SKM-1 (cell line): ENCODE data around the gene TM4SF5.
A peak's percentile ranks its signal among the peaks of the same experiment; 100 is the strongest.

Experiments
- DNase-seq: peaks from one replicate; lab custom pipeline; 2025; ENCODE audit not compliant: unreplicated experiment; lab: John Stamatoyannopoulos, UW

The TM4SF5 gene

GRCh38 chr17:4744999-4745969 is 26.4 kb upstream of the TM4SF5 start:
- DNase-seq: no peak

- no peak for DNase-seq
Measured at GRCh38 chr17:4747847-4748246, 23.8 kb upstream of the TM4SF5 start.

DNA sequence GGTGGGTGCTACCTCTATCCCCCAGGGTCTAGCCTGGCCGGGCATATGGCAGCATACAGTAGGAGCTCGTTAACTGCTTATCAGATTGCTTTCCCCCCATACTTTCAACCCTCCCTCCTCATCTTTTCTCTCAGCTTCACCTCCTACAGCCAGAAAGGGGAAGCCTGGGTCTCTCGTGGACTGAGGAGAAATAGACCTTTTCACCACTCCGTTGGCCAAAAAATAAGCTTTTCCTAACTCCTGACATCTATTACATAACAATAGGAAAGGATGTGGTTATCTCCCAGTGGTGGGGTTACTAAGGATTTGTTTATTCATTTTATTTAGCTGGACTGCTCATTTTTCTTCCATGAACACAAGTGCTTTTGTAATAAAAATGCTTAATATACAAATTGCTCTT is 23.0 kb upstream of the TM4SF5 start:
- DNase-seq: no peak

GRCh38 chr17:4750606-4751005 is 21.1 kb upstream of the TM4SF5 start:
- DNase-seq: no peak

GRCh38 chr17:4751932-4752331 is 19.8 kb upstream of the TM4SF5 start:
- no peak for DNase-seq

GRCh38 chr17:4753392-4753791 is 18.3 kb upstream of the TM4SF5 start:
- DNase-seq: no peak

DNA sequence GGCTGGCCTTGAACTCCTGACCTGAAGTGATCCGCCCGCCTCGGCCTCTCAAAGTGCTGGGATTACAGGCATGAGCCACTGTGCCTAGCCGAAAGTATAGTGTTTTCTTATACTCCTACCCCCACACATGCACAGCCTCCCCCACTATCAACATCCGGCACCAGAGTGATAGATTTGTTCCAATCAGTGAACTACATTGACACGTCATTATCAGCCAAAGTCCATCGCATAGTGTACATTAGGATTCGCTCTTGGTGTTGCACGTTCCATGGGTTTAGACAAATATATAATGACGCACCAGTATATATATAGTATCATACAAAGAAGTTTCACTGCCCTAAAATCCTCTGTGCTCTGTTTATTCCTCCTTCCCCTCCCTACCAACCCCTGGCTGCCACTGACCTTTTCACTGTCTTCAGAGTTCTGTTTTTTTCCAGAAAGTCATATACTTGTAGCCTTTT is 11.9 kb upstream of the TM4SF5 start:
- DNase-seq: no peak

GRCh38 chr17:4764595-4764994 is 7.1 kb upstream of the TM4SF5 start:
- peak; percentile 39 for DNase-seq

DNA sequence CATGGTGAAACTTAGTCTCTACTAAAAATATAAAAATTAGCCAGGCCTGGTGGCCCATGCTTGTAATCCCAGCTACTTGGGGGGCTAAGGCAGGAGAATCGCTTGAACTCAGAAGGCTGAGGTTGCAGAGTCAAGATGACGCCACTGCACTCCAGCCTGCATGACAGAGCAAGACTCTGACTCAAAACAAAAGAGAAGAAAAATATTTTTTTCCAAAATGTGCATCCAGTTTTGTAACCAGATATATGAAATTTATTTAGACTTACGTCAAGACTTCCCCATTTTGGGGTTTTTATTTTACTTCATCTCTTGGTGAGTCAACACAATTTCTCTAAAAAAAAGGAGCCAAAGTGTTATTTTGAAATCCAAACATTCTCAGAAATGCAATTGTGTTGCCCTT is 5.5 kb upstream of the TM4SF5 start:
- DNase-seq: no peak

GRCh38 chr17:4766723-4767122 is 5.0 kb upstream of the TM4SF5 start:
- no peak for DNase-seq

GRCh38 chr17:4768298-4768697 is 3.4 kb upstream of the TM4SF5 start:
- DNase-seq: no peak

DNA sequence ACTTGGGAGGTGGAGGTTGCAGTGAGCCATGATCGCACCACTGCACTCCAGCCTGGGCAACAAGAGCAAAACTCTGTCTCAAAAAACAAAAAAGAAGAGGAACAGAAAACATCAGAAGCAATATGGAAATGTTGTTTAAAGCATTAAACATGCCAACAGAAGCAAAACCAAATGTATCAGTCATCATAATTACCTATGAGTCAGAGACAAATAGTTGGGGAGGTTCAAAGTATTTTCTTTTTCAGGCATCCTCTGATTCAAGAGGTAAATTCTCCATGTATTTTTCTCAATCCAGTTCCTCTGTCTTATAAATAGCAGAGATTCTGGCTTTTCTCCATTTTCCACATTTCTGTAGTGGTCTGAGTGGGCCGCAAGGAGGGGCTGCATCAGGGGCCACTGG is 2.1 kb upstream of the TM4SF5 start:
- DNase-seq: no peak

GRCh38 chr17:4772235-4772613 is 538 bp downstream of the TM4SF5 start:
- no peak for DNase-seq

- no peak for DNase-seq
Measured at GRCh38 chr17:4777969-4778760, 6.5 kb downstream of the TM4SF5 start.

DNA sequence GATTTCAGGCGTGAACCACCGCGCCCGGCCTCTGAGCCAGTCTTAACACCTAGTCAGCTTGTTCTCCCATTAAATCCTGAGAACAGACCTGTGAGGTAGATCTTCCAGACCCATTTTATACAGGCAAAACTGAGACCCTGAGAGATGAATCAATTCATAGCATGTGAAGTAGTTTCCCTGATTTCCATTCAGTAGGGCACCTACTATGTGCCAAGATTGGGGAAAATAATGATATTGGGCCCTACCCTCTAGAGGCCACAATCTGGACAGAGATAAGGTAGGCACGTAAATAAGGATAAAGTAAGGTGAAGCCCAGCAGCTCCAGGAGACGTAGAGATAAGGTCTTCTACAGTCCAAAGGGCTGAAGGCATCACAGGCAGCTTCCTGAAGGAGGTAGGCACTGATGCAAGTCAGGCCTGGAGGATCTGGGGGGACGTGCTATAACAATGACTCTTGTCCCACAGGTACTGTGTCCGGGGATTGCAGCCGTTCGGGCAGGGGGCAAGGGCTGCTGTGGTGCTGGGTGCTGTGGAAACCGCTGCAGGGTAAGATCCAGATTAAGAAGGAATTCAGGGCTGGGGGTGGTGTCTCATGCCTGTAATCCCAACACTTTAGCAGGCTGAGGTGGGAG is 8.8 kb downstream of the TM4SF5 start:
- DNase-seq: no peak

GRCh38 chr17:4782652-4783051 is 11.0 kb downstream of the TM4SF5 start:
- no peak for DNase-seq

- no peak for DNase-seq
Measured at GRCh38 chr17:4785311-4786105, 13.8 kb downstream of the TM4SF5 start.

- no peak for DNase-seq
Measured at GRCh38 chr17:4786106-4786511, 14.4 kb downstream of the TM4SF5 start, which contains the start of gene VMO1. Gene VMO1, minus strand, starts transcription at chr17:4786364. Its CDS starts 12 bp downstream, at chr17:4786352.

DNA sequence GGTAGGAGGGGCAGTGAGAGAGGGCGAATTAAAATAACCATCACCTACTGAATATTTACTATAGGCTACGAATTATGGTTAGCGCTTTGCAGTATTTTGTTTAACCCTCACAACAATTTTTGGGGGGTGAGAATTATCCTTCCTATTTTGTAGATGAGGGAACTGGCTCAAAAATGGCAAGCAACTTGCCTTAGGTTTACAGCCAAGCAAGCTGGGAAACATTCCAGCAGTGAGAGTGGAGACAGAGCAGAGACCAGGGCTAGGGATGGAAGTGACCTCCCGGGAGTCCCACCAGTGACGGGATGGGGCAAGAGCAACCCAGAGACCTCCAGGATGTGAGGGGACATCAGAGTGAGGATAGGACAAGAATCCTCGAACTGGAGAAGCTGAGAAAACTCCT is 14.8 kb downstream of the TM4SF5 start:
- no peak for DNase-seq

DNA sequence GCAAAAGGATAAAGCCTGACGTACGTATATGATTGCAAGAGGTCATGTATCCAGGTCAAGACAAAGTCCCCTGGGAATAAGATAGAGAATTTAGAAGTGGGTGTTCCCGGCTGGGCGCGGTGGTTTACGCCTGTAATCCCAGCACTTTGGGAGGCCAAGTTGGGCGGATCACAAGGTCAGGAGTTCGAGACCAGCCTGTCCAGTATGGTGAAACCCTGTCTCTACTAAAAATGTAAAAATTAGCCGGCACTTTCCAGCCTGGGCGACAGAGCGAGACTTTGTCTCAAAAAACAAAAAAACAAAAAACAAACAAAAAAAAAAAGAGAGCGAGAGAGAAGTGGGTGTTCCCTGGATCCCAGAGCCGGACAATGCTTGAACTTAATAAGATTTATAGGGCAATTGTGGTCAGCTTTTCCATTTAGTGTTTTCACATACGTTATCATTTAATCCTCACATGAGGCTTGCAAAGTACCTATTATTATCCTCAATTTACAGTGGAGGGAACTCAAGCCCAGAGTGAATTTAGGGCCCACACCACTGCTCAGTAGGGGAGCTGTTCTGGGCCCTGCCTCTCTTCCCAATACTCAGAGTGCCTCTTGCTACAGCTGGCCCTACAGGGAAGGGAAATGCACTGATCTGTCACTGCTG is 16.6 kb downstream of the TM4SF5 start:
- DNase-seq: no peak
